Measurements from ENCODE around the gene GPR62. TPM values are rescaled to one million over a fixed set of nuclear protein-coding genes. Genes with fewer than 3 reads are reported as not detected.

Gene GPR62
- total and polyA plus RNA-seq, 2 of the 8 experiments (the other 6 are each of a cell fraction or from before 2014, with no cell fraction given), result 0.22 to 0.29 TPM

- Histone ChIP-seq H3K4ac (replicated peaks; ENCODE audit: insufficient read length, low read depth, low read length) (peak overlapping the region; percentile 96), H2BK12ac (ENCODE audit: low read depth, low read length) (no peak overlapping the region), H3K23me2 (ENCODE audit: low read depth, low read length) (peaks cover 9% of the 10 kb centered on the region; the same call in 1 of the 2 replicates), H3K56ac (replicated peaks; ENCODE audit: insufficient read length, low read depth, low read length) (peak overlapping the region; percentile 55), H3K4me3 (ENCODE audit: extremely low read depth in 1 of 4, insufficient read depth in 2 of 4, low read depth in 3 of 4, low read length in 4 of 4) (peak overlapping the region in 3 of 4 experiments; percentile 36 to 52 (median 44); a peak in 5 of 8 replicates), H3K23ac (ENCODE audit: insufficient read length) (no peak overlapping the region), H3K79me2 (ENCODE audit: control insufficient read depth in 1 of 2, insufficient read depth in 2 of 2, low read length in 2 of 2) (peaks cover 0 to 30% of the 10 kb centered on the region in 2 experiments; a peak in 3 of 4 replicates), H4K5ac (ENCODE audit: insufficient read length, low read depth, low read length) (peak overlapping the region; percentile 77), H3K27me3 (replicated peaks in 1 of 4; ENCODE audit: control insufficient read depth in 3 of 4, extremely low read depth in 1 of 4, insufficient read depth in 3 of 4, low read length in 3 of 4) (peaks cover 0 to 10% (median 4%) of the 10 kb centered on the region in 4 experiments; a peak in 4 of 7 replicates), H2BK15ac (ENCODE audit: low read length) (peak overlapping the region; percentile 88; the same call in 1 of the 2 replicates), H3K27ac (ENCODE audit: low read depth, low read length) (no peak overlapping the region), H2AFZ (ENCODE audit: low read length) (peak overlapping the region; percentile 65; the same call in 1 of the 2 replicates), H2AK5ac (ENCODE audit: low read depth, low read length) (no peak overlapping the region), H4K8ac (ENCODE audit: extremely low read depth, insufficient read depth, low read length) (peak overlapping the region; percentile 88), H3K4me1 (replicated peaks in 1 of 4; ENCODE audit: control insufficient read depth in 3 of 4, insufficient read depth in 4 of 4, low read length in 3 of 4) (peaks cover 2 to 13% (median 6%) of the 10 kb centered on the region in 4 experiments), H2BK120ac (replicated peaks; ENCODE audit: low read depth, low read length) (peak overlapping the region; percentile 59), H3K36me3 (ENCODE audit: control insufficient read depth in 2 of 4, insufficient read depth in 4 of 4, low read length in 3 of 4) (peaks cover 0 to 5% (median 4%) of the 10 kb centered on the region in 4 experiments; a peak in 3 of 8 replicates), H3K9me3 (ENCODE audit: insufficient read depth in 2 of 2, low read depth in 1 of 2, low read length in 1 of 2) (no peaks in the 10 kb centered on the region), H3K4me2 (ENCODE audit: insufficient read depth in 1 of 2, low read depth in 2 of 2, low read length in 2 of 2) (peak overlapping the region; percentile 16 to 73; a peak in 3 of 4 replicates), H3K9ac (replicated peaks in 1 of 4; ENCODE audit: extremely low read depth in 1 of 4, low read depth in 3 of 4, low read length in 3 of 4) (no peak overlapping the region), H3K14ac (ENCODE audit: insufficient read length) (no peak overlapping the region), H4K20me1 (replicated peaks in 1 of 2; ENCODE audit: control insufficient read depth in 1 of 2, insufficient read depth in 2 of 2, low read length in 2 of 2) (peaks cover 3 to 16% of the 10 kb centered on the region in 2 experiments), H2BK5ac (ENCODE audit: low read depth, low read length) (0 out of 2 replicates have a peak overlapping the region, but pooled peaks have one; percentile 71), H3K18ac (ENCODE audit: extremely low read depth, low read length) (peak overlapping the region; percentile 83; the same call in 1 of the 2 replicates), H3K79me1 (ENCODE audit: low read depth, low read length) (peaks cover 12% of the 10 kb centered on the region), H4K91ac (replicated peaks; ENCODE audit: insufficient read length, low read length) (peak overlapping the region; percentile 93), H2BK20ac (ENCODE audit: low read length) (no peak overlapping the region)
- WGBS, 2 experiments (ENCODE audit: extremely low coverage in 1 of 2, insufficient coverage in 1 of 2, insufficient read length in 1 of 2, insufficient replicate concordance in 2 of 2, low coverage in 1 of 2, low lambda C conversion rate in 2 of 2, missing lambda C conversion rate in 1 of 2), result 85% methylated on average over 15 of the region's 17 CpGs; no CpG with 5 or more reads in 1 of the 2 experiments
- DNase-seq (ENCODE audit: low read depth in 1 of 2, low spot score in 2 of 2) (no peak), FAIRE-seq (no peak)
- ChIA-PET CTCF (ENCODE audit: partially characterized antibody) (interaction anchor here (0.6 to 5.1 kb wide), 19 partner anchors 10 to 238 kb away, joined by 3 to 44 read pairs (median 5); partner anchors contain the start of genes ABHD14A, ABHD14B, ACY1 and GPR62), POLR2A (ENCODE audit: partially characterized antibody) (interaction anchor here (0.6 to 15.7 kb wide), 9 partner anchors 11 to 443 kb away, joined by 3 to 148 read pairs (median 7); partner anchors contain the start of genes ABHD14A, ABHD14B, ACY1 and GPR62)
These were observed 12.4 kb upstream of the GPR62 start for GRCh38 chr3:51942603-51943450.

All from H1 (cell line).